Large intestine (tissue), 3 donors: ENCODE data around the gene WDR18. TPM values are rescaled to one million over a fixed set of nuclear protein-coding genes. Genes with fewer than 3 reads are reported as not detected.

Experiments
- DNase-seq, 2 donors: peaks; one replicate each; pipeline versions ENCODE4 v3.0.0 to v3.0.0-alpha.2; 2013
- H3K27ac ChIP-seq: one replicate; pipeline ENCODE4 v1.5.1; 2013; ENCODE audit warnings: low read length
- H3K27me3 ChIP-seq: 2 replicates; pipeline ENCODE4 v1.6.1; 2013; ENCODE audit warnings: low read length; ENCODE audit not compliant: control insufficient read depth, insufficient read depth
- H3K36me3 ChIP-seq: 2 replicates; pipeline ENCODE4 v1.6.1; 2013; ENCODE audit warnings: low read length; ENCODE audit not compliant: control insufficient read depth, insufficient read depth
- H3K4me1 ChIP-seq: one replicate; pipeline ENCODE4 v1.6.1; 2013; ENCODE audit warnings: low read length; ENCODE audit not compliant: control insufficient read depth, insufficient read depth
- H3K4me3 ChIP-seq: one replicate; pipeline ENCODE4 v1.5.1; 2013; ENCODE audit warnings: low read length
- H3K9me3 ChIP-seq: one replicate; pipeline ENCODE4 v1.6.1; 2013; ENCODE audit warnings: mild to moderate bottlenecking, low read depth, low read length, moderate library complexity; ENCODE audit not compliant: control insufficient read depth
- WGBS: methylation state at CpG from one replicate; pipeline ENCODE4 v1.1.5; 2013; ENCODE audit warnings: low lambda C conversion rate; ENCODE audit not compliant: insufficient coverage; 5-methylcytosine and 5-hydroxymethylcytosine counted together
- polyA plus RNA-seq: library from polyadenylated mRNA; unstranded; fragments of 120-200 nt; gene quantifications from one replicate; pipeline ENCODE4 v1.2.1, GENCODE V29; 2013

WDR18 gene
- polyA plus RNA-seq, 1 donor = 33.7 TPM

- WGBS = no CpG with 5 or more reads among the region's 29 CpGs
These were observed 31.1 kb downstream of the WDR18 start for GRCh38 chr19:1015061-1015781.

GRCh38 chr19:1015782-1016646, 31.9 kb downstream of the WDR18 start:
- Histone ChIP-seq H3K27me3 (no peaks in the 10 kb centered on the region), H3K4me1 (peaks cover 44% of the 10 kb centered on the region), H3K4me3 (no peak overlapping the region), H3K9me3 (peaks cover 8% of the 10 kb centered on the region), H3K36me3 (peaks cover 34% of the 10 kb centered on the region), H3K27ac (peak overlapping the region; percentile 59)
- no peak for DNase-seq
- WGBS = no CpG with 5 or more reads among the region's 31 CpGs

More at GRCh38 chr19:1015061-1015781, 31.1 kb downstream of the WDR18 start:
- peaks cover 10% of the 10 kb centered on the region for H3K9me3 ChIP-seq
- H3K27me3 ChIP-seq = no peaks in the 10 kb centered on the region
- no peak for DNase-seq
- H3K4me3 ChIP-seq = no peak overlapping the region
- H3K27ac ChIP-seq = no peak overlapping the region
- peaks cover 38% of the 10 kb centered on the region for H3K36me3 ChIP-seq
- H3K4me1 ChIP-seq = peaks cover 44% of the 10 kb centered on the region

GRCh38 chr19:1016647-1017114, 32.5 kb downstream of the WDR18 start:
- H3K9me3 ChIP-seq = peaks cover 6% of the 10 kb centered on the region

GRCh38 chr19:1017115-1017905, 33.2 kb downstream of the WDR18 start:
- Histone ChIP-seq H3K4me3 (no peak overlapping the region), H3K9me3 (peaks cover under 1% of the 10 kb centered on the region), H3K27ac (peak overlapping the region; percentile 59), H3K4me1 (peaks cover 44% of the 10 kb centered on the region), H3K36me3 (peaks cover 29% of the 10 kb centered on the region), H3K27me3 (no peaks in the 10 kb centered on the region)
- WGBS = no CpG with 5 or more reads among the region's 24 CpGs
- no peak for DNase-seq

More at GRCh38 chr19:1016647-1017114, 32.5 kb downstream of the WDR18 start:
- Histone ChIP-seq H3K27ac (peak overlapping the region; percentile 59), H3K36me3 (peaks cover 34% of the 10 kb centered on the region), H3K27me3 (no peaks in the 10 kb centered on the region), H3K4me1 (peaks cover 44% of the 10 kb centered on the region), H3K4me3 (no peak overlapping the region)
- peak; percentile 47 to 64 for DNase-seq
- no CpG with 5 or more reads among the region's 12 CpGs for WGBS

- no peak for DNase-seq
- no CpG with 5 or more reads among the region's 9 CpGs for WGBS
- peaks cover 44% of the 10 kb centered on the region for H3K4me1 ChIP-seq
- no peak overlapping the region for H3K4me3 ChIP-seq
- no peaks in the 10 kb centered on the region for H3K27me3 ChIP-seq
- no peaks in the 10 kb centered on the region for H3K9me3 ChIP-seq
- H3K36me3 ChIP-seq = peaks cover 23% of the 10 kb centered on the region
- H3K27ac ChIP-seq = no peak overlapping the region
These were observed 33.8 kb downstream of the WDR18 start for GRCh38 chr19:1017906-1018305.

- DNase-seq = no peak
- Histone ChIP-seq H3K9me3 (no peaks in the 10 kb centered on the region), H3K27me3 (no peaks in the 10 kb centered on the region), H3K4me3 (no peak overlapping the region), H3K36me3 (peaks cover 18% of the 10 kb centered on the region), H3K27ac (no peak overlapping the region), H3K4me1 (peaks cover 44% of the 10 kb centered on the region)
- WGBS = no CpG with 5 or more reads among the region's 5 CpGs
These were observed 34.2 kb downstream of the WDR18 start for GRCh38 chr19:1018393-1018792.

- no peaks in the 10 kb centered on the region for H3K9me3 ChIP-seq
- H3K27ac ChIP-seq = no peak overlapping the region
- H3K36me3 ChIP-seq = peaks cover 11% of the 10 kb centered on the region
- peaks cover 44% of the 10 kb centered on the region for H3K4me1 ChIP-seq
- no peak for DNase-seq
- no peaks in the 10 kb centered on the region for H3K27me3 ChIP-seq
- peak overlapping the region; percentile 99 for H3K4me3 ChIP-seq
- WGBS = no CpG with 5 or more reads among the region's 17 CpGs
These were observed 34.9 kb downstream of the WDR18 start for GRCh38 chr19:1018932-1019615.

- Histone ChIP-seq H3K4me3 (peak overlapping the region; percentile 99), H3K27ac (no peak overlapping the region), H3K4me1 (peaks cover 44% of the 10 kb centered on the region), H3K27me3 (no peaks in the 10 kb centered on the region), H3K36me3 (peaks cover 6% of the 10 kb centered on the region), H3K9me3 (no peaks in the 10 kb centered on the region)
- no CpG with 5 or more reads among the region's 18 CpGs for whole genome bisulfite sequencing
- no peak for DNase-seq
These were observed 35.4 kb downstream of the WDR18 start for GRCh38 chr19:1019616-1019961.

GRCh38 chr19:1019980-1020867, 36.1 kb downstream of the WDR18 start:
- WGBS = no CpG with 5 or more reads among the region's 60 CpGs

More at GRCh38 chr19:1019980-1020867, 36.1 kb downstream of the WDR18 start:
- Histone ChIP-seq H3K4me1 (peaks cover 43% of the 10 kb centered on the region), H3K27me3 (no peaks in the 10 kb centered on the region), H3K9me3 (no peaks in the 10 kb centered on the region), H3K36me3 (no peaks in the 10 kb centered on the region), H3K4me3 (peak overlapping the region; percentile 99), H3K27ac (peak overlapping the region; percentile 41)
- DNase-seq = no peak
